ENCODE measurements around the gene GOLGA6L2.
"Not testable (repeated sequence)": the region's sequence is repeated elsewhere in the genome, so short reads cannot be mapped to it uniquely, and the experiment has no call there.

Gene GOLGA6L2

GRCh38 chr15:23422946-23423708 is 23.9 kb downstream of the GOLGA6L2 start:
- DNase-seq: no peak

- no peak for DNase-seq
Observed at GRCh38 chr15:23422099-23422945, 24.7 kb downstream of the GOLGA6L2 start.

GRCh38 chr15:23420806-23421575 is 26.1 kb downstream of the GOLGA6L2 start:
- no peak for DNase-seq

GRCh38 chr15:23416349-23417276 is 30.4 kb downstream of the GOLGA6L2 start:
- DNase-seq: no peak

- not testable (repeated sequence) for DNase-seq
Observed at GRCh38 chr15:23415866-23416265, 31.2 kb downstream of the GOLGA6L2 start.

- DNase-seq: no peak
Observed at GRCh38 chr15:23415321-23415865, 31.6 kb downstream of the GOLGA6L2 start.

- not testable (repeated sequence) for DNase-seq
Observed at GRCh38 chr15:23412881-23413600, 34.0 kb downstream of the GOLGA6L2 start.

- DNase-seq: no peak
Observed at GRCh38 chr15:23411841-23412240, 35.2 kb downstream of the GOLGA6L2 start.

GRCh38 chr15:23403550-23403949 is 43.5 kb downstream of the GOLGA6L2 start:
- DNase-seq: no peak

- no peak for DNase-seq
Observed at GRCh38 chr15:23402544-23402943, 44.5 kb downstream of the GOLGA6L2 start.

- DNase-seq: no peak
Observed at GRCh38 chr15:23402140-23402539, 44.9 kb downstream of the GOLGA6L2 start.

GRCh38 chr15:23401627-23402026 is 45.4 kb downstream of the GOLGA6L2 start:
- no peak for DNase-seq

GRCh38 chr15:23399207-23399606 is 47.8 kb downstream of the GOLGA6L2 start:
- DNase-seq: not testable (repeated sequence)

GRCh38 chr15:23398357-23398756 is 48.7 kb downstream of the GOLGA6L2 start:
- not testable (repeated sequence) for DNase-seq

- no peak for DNase-seq
Observed at GRCh38 chr15:23397779-23398178, 49.3 kb downstream of the GOLGA6L2 start.

GRCh38 chr15:23395832-23396231 is 51.2 kb downstream of the GOLGA6L2 start:
- no peak for DNase-seq

GRCh38 chr15:23395030-23395692 is 51.9 kb downstream of the GOLGA6L2 start:
- no peak for DNase-seq
